Caco-2 (cell line): ENCODE measurements around the gene SCO1. TPM values are rescaled to one million over a fixed set of nuclear protein-coding genes. Genes with fewer than 3 reads are reported as not detected.

Experiments
- BruUV-seq: library from RNA; stranded (reverse); fragments of 400-500 nt; replicated peaks from 2 replicates; lab custom pipeline; 2021; lab: Mats Ljungman, UMichigan
- CTCF ChIA-PET: fragments of 300-600 bp; sonication (Branson Sonifier 250); formaldehyde crosslinking; loops from one replicate; lab custom pipeline; 2022; ENCODE audit warnings: antibody characterized with exemption; lab: Charles Lee
- POLR2A ChIA-PET: fragments of 300-600 bp; sonication (Branson Sonifier 250); formaldehyde crosslinking; loops from one replicate; lab custom pipeline; 2022; ENCODE audit warnings: antibody characterized with exemption; lab: Charles Lee
- DNase-seq, 2 experiments: peaks; one replicate each; pipeline versions ENCODE4 v3.0.0 to v3.0.0-alpha.2; 2020 to 2022
- H3K27me3 ChIP-seq: replicated peaks from 2 replicates; pipeline ENCODE4 v1.6.0; 2011; ENCODE audit warnings: low read length; ENCODE audit not compliant: control insufficient read depth, insufficient read depth
- H3K36me3 ChIP-seq: 2 replicates; pipeline ENCODE4 v1.5.1; 2011; ENCODE audit warnings: low read length; ENCODE audit not compliant: control insufficient read depth, insufficient read depth
- H3K4me1 ChIP-seq: fragments of 250-450 bp; sonication (Bioruptor Pico); 2 replicates; pipeline ENCODE4 v1.5.1; 2020; ENCODE audit warnings: mild to moderate bottlenecking
- H3K4me3 ChIP-seq: 2 replicates; pipeline ENCODE4 v1.5.1; 2011; ENCODE audit warnings: low read depth, mild to moderate bottlenecking, control low read depth, low read length
- H3K9me3 ChIP-seq: fragments of 250-450 bp; sonication (Bioruptor Pico); 2 replicates; pipeline ENCODE4 v1.5.1; 2020; ENCODE audit warnings: mild to moderate bottlenecking, moderate library complexity
- H3K27ac Mint-ChIP-seq: one replicate; pipeline ENCODE4 v1.8.0; 2022; ENCODE audit warnings: mixed read lengths; ENCODE audit not compliant: unreplicated experiment
- H3K27me3 Mint-ChIP-seq: one replicate; pipeline ENCODE4 v1.8.0; 2022; ENCODE audit warnings: mixed read lengths; ENCODE audit not compliant: insufficient read depth, unreplicated experiment
- H3K36me3 Mint-ChIP-seq: one replicate; pipeline ENCODE4 v1.8.0; 2022; ENCODE audit warnings: mild to moderate bottlenecking, mixed read lengths; ENCODE audit not compliant: insufficient read depth, unreplicated experiment
- H3K4me1 Mint-ChIP-seq: one replicate; pipeline ENCODE4 v1.8.0; 2022; ENCODE audit warnings: low read depth, mixed read lengths; ENCODE audit not compliant: unreplicated experiment
- H3K4me3 Mint-ChIP-seq: one replicate; pipeline ENCODE4 v1.8.0; 2022; ENCODE audit warnings: mild to moderate bottlenecking, moderate library complexity, mixed read lengths; ENCODE audit not compliant: unreplicated experiment
- H3K9me3 Mint-ChIP-seq: one replicate; pipeline ENCODE4 v1.8.0; 2022; ENCODE audit warnings: mixed read lengths; ENCODE audit not compliant: unreplicated experiment
- intact Hi-C: fragments of 100-400 bp; cut with micrococcal nuclease; formaldehyde crosslinking; loops from one replicate; pipeline ENCODE4 v1.10.0; 2022; ENCODE audit not compliant: unreplicated experiment
- total RNA-seq: library from RNA; stranded (reverse); gene quantifications from 2 replicates; pipeline ENCODE4 v1.2.3, GENCODE V29; 2022
- TF ChIP-seq, protein P1 (sequence below), 2 experiments: fragments of 200-600 bp in 1 of 2; IDR thresholded peaks; 1 replicate in 1 of 2; 2 replicates in 1 of 2; pipeline versions ENCODE4 v1.5.1 to v1.8.0; 2011 to 2022; ENCODE audit warnings: antibody characterized with exemption in 1 of 2, control low read depth in 1 of 2, inconsistent platforms in 1 of 2, low read depth in 1 of 2, low read length in 1 of 2, mild to moderate bottlenecking in 1 of 2, moderate library complexity in 1 of 2; ENCODE audit not compliant: insufficient read depth in 1 of 2, severe bottlenecking in 1 of 2, unreplicated experiment in 1 of 2

SCO1 gene
- total RNA-seq, 1 experiment from 2014 or later: 26.3 TPM

DNA sequence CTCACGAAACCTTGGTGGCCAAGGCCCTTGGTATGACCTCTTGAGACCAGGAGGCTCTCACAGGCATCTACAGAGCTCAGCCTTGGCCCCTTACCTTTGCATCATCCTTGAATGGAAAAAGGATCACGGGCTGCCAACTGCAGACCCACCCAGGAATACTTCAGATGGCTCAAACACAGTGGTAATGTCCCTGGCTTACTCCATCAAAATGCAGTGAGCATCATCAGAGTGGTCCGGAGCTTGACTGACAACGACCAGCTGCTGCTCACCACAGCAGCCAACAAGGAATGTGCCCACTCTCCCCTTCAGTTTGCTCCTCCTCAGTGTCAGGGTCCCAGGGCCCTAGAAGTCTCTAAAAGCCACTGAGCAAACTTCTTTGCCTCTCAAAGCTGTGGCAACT is 22.6 kb downstream of the SCO1 start:
- intact Hi-C loops: no loop called here
- peaks cover 6% of the 10 kb centered on the region for H3K36me3 Mint-ChIP-seq
- no peaks in the 10 kb centered on the region for H3K9me3 Mint-ChIP-seq
- H3K27me3 Mint-ChIP-seq: no peaks in the 10 kb centered on the region
- no peak overlapping the region for H3K4me3 Mint-ChIP-seq
- POLR2A ChIA-PET: no interaction called here
- no peaks in the 10 kb centered on the region for H3K4me1 Mint-ChIP-seq
- DNase-seq: no peak
- H3K27ac Mint-ChIP-seq: no peak overlapping the region
- TF ChIP-seq, protein P1, sequence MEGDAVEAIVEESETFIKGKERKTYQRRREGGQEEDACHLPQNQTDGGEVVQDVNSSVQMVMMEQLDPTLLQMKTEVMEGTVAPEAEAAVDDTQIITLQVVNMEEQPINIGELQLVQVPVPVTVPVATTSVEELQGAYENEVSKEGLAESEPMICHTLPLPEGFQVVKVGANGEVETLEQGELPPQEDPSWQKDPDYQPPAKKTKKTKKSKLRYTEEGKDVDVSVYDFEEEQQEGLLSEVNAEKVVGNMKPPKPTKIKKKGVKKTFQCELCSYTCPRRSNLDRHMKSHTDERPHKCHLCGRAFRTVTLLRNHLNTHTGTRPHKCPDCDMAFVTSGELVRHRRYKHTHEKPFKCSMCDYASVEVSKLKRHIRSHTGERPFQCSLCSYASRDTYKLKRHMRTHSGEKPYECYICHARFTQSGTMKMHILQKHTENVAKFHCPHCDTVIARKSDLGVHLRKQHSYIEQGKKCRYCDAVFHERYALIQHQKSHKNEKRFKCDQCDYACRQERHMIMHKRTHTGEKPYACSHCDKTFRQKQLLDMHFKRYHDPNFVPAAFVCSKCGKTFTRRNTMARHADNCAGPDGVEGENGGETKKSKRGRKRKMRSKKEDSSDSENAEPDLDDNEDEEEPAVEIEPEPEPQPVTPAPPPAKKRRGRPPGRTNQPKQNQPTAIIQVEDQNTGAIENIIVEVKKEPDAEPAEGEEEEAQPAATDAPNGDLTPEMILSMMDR (IDR thresholded peaks at IDR 0.05; ENCODE audit: insufficient read depth in 1 of 2, low read depth in 1 of 2, low read length in 1 of 2, severe bottlenecking in 1 of 2, unreplicated experiment in 1 of 2): no peak
- Histone ChIP-seq H3K9me3 (no peaks in the 10 kb centered on the region), H3K36me3 (no peaks in the 10 kb centered on the region; the same call in 1 of the 2 replicates), H3K4me3 (no peak overlapping the region), H3K27me3 (no peaks in the 10 kb centered on the region), H3K4me1 (no peaks in the 10 kb centered on the region)
- CTCF ChIA-PET: no interaction called here
- BruUV-seq: no TSS peak

DNA sequence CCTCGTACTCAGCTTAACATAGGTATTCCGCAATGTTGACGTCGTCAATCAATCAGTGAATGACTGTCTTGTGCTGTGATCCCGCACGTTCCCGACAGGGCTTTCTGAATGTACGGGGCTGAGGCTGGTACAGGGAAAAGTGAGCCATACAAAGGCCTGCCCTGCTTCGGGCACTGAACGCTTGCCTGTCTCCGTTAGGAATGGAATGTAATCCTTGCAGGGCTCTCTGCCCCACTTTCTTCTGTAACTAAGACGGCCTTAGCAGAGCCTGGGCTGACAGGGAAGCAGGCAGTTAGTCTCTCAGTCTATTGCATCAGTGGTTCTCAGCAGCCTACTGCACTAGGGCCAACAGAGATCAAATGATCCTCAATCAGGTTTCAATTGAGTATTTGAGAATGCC is 24.0 kb downstream of the SCO1 start:
- Mint-ChIP-seq H3K27ac (no peak overlapping the region), H3K4me1 (no peaks in the 10 kb centered on the region)
- POLR2A ChIA-PET: no interaction called here

DNA sequence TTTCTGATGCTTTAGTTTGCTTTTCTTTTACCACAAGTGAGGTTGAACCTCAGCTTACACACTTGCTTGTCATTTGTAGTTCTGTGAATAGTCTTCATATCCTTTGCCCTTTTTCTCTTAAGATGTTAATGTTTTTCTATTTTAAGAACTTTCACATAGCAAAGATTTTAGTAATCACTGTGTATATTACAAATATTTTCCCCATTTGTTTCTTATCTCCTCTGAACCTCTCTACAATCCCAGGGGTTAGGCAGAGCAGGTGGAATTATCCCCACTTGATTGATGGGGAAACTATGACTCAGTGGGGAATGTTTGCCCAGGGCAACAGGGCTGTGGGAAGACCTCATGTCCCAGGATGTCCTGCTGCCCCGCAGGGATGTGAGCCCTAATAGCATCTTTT is 28.6 kb downstream of the SCO1 start:
- H3K9me3 Mint-ChIP-seq: no peaks in the 10 kb centered on the region
- BruUV-seq: no TSS peak
- DNase-seq: peak; percentile 10 to 35
- no peaks in the 10 kb centered on the region for H3K36me3 Mint-ChIP-seq
- H3K27me3 ChIP-seq: no peaks in the 10 kb centered on the region
- H3K9me3 ChIP-seq: no peaks in the 10 kb centered on the region
- POLR2A ChIA-PET: no interaction called here
- no peaks in the 10 kb centered on the region for H3K27me3 Mint-ChIP-seq
- CTCF ChIA-PET: no interaction called here
- H3K36me3 ChIP-seq: no peaks in the 10 kb centered on the region
- no peaks in the 10 kb centered on the region for H3K4me1 ChIP-seq
- intact Hi-C loops: no loop called here
- TF ChIP-seq, protein P1 (IDR thresholded peaks at IDR 0.05; ENCODE audit: insufficient read depth in 1 of 2, low read depth in 1 of 2, low read length in 1 of 2, severe bottlenecking in 1 of 2, unreplicated experiment in 1 of 2): no peak
- no peak overlapping the region for H3K4me3 Mint-ChIP-seq
- H3K4me3 ChIP-seq: no peak overlapping the region
- no peak overlapping the region for H3K27ac Mint-ChIP-seq
- H3K4me1 Mint-ChIP-seq: no peaks in the 10 kb centered on the region

More for the DNA sequence above, 24.0 kb downstream of the SCO1 start:
- Histone ChIP-seq H3K9me3 (no peaks in the 10 kb centered on the region), H3K27me3 (no peaks in the 10 kb centered on the region), H3K36me3 (no peaks in the 10 kb centered on the region; the same call in 1 of the 2 replicates), H3K4me1 (no peaks in the 10 kb centered on the region), H3K4me3 (no peak overlapping the region)
- TF ChIP-seq, protein P1 (IDR thresholded peaks at IDR 0.05; ENCODE audit: insufficient read depth in 1 of 2, low read depth in 1 of 2, low read length in 1 of 2, severe bottlenecking in 1 of 2, unreplicated experiment in 1 of 2): no peak
- no TSS peak for BruUV-seq
- no peak overlapping the region for H3K4me3 Mint-ChIP-seq
- peaks cover 6% of the 10 kb centered on the region for H3K36me3 Mint-ChIP-seq
- no peaks in the 10 kb centered on the region for H3K9me3 Mint-ChIP-seq
- CTCF ChIA-PET: no interaction called here
- no peaks in the 10 kb centered on the region for H3K27me3 Mint-ChIP-seq
- intact Hi-C loops: no loop called here
- no peak for DNase-seq
